Medulla oblongata (tissue), 1 donor: ENCODE data around the gene MDFI.
"Not testable (repeated sequence)": the region's sequence is repeated elsewhere in the genome, so short reads cannot be mapped to it uniquely, and the experiment has no call there.

ENCODE experiments used
- DNase-seq: peaks from one replicate; pipeline ENCODE4 v3.0.0-alpha.2; 2015; ENCODE audit errors: extremely low spot score

Gene MDFI

DNA sequence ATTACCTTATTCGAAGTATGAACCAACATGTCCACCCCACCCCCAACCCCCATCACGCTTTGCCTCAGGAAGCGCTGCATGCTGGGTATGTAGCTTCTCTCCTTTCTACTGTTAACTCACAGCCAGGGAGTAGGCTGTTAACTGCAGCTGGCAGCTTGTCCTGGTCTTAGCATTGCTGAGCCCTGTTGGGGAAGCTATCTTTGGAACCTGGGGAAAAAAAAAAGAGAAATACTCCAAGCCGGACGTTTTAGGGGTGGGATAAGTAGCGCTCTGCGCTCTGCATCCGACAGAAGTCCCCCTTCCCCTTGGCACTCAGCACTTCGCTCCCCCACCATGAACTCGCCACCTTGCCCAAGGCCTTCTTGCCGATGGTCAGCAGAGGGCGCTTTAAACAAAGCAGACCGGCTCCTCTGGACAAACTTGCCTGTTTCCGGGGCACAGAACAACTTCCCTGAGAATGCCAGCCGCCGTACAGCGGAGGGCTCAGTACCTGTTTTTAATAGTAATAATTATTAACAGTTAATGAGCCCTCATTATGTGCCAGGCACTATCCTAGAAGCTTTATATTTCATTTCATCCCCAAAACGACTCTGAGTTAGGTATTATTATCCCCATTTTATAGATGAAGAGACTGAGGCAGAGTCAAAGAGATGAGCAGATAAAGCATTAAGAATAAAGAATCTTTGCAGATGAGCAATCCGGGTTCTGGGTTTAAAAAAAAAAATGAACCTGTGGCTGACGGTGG, 35.2 kb upstream of the MDFI start:
- peak; percentile 92 for DNase-seq

DNA sequence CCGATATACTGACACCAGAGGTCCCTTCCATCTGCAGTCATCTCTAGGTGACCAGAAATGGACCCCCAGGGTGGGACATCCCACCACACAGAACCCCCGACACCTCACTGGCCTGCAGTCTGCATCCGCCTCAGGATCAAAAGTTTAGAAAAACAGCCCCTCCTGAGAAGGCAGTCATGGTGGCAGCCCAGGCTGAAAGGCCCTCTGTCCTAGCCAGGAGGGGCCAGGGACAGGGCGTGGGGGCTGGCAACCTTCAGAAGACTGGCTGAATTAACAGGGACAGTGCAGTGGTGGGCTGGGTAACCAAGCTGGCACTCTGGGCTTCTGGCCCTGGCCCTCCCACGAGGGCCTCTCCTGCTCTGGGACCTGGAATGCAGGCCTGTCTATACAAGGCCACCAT, 34.3 kb upstream of the MDFI start:
- DNase-seq = no peak

DNA sequence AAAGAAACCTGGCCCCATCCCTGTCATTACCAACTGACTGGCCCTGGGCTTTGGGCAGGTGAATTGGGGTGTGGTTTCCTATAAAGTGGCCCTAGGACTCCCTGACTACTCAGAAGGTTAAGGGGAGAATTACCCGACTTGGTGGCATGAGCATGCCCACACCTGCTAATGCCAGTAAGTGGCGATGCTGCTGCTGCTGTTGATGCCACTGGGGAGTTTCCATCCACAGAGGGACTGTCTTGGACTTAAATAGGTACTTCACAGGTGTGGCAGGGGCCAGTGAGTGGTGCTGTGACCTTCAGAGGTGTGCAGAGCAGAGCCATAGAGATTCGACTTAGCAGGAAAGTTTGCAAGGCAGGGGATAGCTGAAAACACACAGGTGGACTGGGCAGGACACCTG, 32.6 kb upstream of the MDFI start:
- no peak for DNase-seq

DNA sequence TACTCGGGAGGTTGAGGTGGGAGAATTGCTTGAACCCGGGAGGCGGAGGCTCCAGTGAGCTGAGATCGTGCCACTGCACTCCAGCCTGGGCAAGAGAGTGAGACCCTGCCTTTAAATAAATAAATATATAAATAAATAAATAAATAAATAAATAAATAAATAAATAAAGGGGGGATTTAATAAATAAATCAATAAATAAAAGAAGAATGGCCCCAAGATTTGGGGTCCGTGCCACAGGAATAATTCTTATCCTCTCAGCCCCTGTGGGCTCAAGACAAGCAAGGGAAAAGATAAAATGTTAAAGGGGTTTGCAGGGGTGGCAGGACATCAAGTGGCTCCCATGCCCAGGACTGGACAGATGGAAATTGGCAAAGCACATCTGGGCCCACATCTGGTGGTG, 31.2 kb upstream of the MDFI start:
- DNase-seq = no peak

GRCh38 chr6:41607736-41608135, 30.5 kb upstream of the MDFI start:
- DNase-seq = no peak

- no peak for DNase-seq
Observed at GRCh38 chr6:41608443-41609151, 29.7 kb upstream of the MDFI start.

DNA sequence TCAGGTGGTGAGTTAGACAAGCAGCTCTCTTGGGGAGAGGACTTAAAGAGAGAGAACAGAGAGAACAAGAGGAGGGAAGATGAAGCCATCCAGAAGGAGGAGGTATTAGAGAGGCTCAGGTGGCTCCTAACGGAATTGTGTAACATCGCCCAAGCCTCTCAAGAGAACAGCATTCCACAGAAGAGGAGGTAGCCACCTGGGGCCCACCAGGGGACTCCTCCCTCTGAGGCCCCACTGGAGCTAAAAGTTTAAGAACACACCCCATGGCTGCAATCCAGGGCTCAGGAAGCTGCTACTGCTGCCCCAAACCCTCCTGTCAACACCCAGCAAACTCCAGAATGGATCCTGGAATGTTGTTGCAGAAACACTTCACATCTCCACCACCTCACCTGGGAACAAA, 23.6 kb upstream of the MDFI start:
- no peak for DNase-seq

DNA sequence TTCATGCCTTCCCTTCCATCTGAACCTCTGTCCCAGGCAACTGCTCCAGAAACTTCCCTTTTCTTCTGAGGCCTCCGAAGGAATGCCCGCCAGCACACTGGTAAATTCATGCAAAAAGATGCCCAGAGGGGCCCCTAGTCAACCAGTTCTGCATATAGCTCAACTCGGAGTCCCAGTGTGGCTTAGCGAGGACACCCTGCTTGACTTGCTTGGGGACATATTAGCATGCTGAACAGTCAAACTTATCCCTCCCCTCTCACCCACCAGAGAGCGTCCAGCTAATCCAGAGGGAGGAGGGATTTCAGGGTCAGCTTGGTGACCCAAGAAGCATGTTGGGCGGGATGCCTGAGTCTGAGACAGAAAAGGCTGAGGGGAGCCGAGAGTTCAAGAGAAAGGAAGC, 23.0 kb upstream of the MDFI start:
- DNase-seq = no peak

DNA sequence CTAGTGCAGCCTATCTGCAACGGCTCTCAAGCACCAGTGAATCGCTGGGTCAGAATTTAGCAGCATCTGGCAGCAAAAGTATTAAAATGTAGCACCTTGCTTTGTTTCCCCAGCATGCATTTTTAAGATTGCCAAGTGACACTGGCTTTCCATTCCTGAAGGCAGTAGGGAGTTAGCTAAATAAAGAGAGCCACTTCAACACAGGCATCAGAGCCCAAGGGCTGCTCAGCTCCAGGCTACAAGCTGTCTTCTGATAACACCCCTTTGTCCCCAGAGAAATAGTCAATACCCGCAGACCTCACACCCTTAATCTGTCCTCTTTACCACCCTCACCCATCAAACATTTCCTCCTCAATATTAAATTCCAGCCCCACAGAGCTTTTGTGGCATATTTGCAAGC, 19.7 kb upstream of the MDFI start:
- no peak for DNase-seq

DNA sequence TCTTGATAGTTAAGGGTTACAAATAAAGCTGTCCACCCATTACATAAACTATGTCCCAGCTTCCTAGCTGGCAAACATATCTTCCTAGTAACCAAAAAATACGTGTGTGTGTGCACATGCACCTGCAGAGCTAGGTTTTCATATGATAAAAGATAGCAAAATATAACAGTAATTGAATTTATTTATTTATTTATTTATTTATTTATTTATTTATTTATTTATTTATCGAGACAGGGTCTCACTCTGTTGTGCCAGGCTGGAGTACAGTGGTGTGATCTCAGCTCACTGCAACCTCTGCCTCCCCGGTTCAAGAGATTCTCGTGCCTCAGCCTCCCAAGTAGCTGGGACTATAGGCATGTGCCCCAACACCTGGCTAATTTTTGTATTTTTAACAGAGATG, 19.1 kb upstream of the MDFI start:
- DNase-seq = not testable (repeated sequence)

DNA sequence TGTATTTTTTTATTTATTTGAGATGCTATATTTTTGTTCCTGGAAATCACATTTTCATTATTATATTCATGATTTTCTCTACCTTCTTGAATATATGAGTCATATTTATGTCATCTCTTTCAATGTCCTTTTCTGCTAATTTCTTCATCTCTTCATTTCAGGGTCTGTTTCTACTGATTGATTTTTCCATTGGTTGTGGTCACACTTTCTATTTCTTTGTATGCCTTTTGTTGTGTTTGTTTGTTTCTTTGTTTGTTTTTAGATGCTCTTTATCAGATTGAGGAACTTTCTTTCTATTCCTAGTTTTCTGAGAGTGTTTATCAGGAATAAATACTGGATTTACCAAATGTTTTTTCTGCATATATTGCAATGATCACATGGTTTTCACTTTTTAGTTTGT, 16.9 kb upstream of the MDFI start:
- no peak for DNase-seq

DNA sequence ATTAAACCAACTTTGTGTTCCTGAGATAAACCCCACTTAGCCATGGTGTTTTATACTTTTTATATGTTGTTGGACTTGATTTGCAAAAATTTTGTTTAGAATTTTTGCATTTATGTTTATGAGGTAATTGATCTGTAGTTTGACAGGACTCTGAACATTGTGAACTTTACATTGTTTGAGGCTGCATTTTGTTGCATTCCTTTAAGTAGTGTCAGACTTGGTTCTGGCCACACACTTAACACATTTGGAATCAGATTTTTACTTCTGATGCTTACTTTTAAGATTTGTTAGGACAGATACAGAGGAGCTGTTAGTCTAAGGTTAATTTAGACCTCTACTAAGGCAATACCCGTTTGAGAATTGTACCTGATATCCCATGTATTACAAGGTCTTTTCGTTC, 16.5 kb upstream of the MDFI start:
- DNase-seq = no peak

- no peak for DNase-seq
Observed at GRCh38 chr6:41622206-41622988, 15.9 kb upstream of the MDFI start.

- no peak for DNase-seq
Observed at GRCh38 chr6:41623330-41623729, 14.9 kb upstream of the MDFI start.

DNA sequence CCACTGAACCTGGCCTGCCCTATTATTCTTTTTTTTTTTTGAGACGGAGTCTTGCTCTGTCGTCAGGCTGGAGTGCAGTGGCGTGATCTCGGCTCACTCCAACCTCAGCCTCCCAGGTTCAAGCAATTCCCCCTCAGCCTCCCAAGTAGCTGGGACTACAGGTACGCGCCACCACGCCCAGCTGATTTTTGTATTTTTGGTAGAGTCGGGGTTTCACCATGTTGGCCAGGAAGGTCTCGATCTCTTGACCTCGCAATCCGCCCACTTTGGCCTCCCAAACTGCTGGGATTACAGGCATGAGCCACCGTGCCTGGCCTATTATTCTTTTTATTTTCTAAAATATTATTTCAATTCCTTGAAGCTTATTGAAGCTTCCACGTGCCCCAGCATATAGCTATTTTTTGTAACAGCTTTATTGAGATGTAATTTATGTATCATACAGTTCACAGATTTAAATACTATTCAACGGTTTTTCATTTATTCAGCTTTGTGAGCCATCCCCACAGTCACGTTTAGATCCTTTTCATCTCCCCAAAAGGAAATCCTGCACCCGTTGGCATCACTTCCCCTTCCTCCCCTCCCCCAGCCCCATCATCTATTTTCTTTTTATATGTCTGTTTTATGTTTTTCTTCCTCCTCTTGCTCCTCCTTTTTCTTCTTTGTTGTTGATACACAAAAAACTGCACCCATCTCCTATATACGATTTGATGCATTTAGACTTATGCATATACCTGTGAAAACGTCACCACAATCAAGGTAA, 13.5 kb upstream of the MDFI start:
- no peak for DNase-seq

DNA sequence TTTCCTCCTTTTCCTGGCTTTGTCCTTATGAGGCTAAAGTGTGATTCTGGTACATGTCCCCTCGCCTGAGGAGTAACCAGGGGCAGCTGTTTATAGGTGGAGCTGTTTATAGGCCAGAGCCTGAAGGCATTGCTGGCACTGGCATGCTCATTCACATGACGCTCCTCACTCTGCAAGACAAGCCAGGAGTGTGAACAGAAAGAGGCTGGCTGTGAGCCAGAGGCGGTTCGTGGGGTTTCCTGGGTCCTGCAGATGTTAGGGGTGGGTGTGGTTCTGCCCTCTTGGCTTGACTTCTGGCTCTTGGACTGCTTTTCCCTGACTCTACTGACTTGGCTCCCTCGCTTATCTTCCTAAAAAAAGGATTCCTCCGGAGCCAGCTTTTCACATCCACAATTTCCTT, 12.8 kb upstream of the MDFI start:
- no peak for DNase-seq

GRCh38 chr6:41626022-41626421, 12.2 kb upstream of the MDFI start:
- no peak for DNase-seq

- DNase-seq = no peak
Observed at GRCh38 chr6:41626917-41627316, 11.4 kb upstream of the MDFI start.

DNA sequence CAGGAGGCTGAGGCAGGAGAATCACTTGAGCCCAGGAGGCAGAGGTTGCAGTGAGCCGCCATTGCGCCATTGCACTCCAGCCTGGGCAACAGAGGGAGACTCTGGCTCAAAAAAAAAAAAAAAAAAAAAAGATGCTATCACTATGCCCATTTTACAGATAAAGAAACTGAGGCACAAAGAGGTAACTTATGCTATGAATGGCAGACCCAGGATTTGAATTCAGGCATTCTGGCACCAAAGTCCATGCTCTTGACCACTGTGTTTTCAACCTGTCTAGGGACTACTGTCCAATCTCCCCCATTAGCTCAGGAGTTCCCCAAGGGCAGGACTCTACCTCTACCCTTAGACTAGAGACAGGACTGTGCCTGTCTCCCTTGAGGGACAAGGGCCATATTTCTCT, 9.1 kb upstream of the MDFI start:
- no peak for DNase-seq

DNA sequence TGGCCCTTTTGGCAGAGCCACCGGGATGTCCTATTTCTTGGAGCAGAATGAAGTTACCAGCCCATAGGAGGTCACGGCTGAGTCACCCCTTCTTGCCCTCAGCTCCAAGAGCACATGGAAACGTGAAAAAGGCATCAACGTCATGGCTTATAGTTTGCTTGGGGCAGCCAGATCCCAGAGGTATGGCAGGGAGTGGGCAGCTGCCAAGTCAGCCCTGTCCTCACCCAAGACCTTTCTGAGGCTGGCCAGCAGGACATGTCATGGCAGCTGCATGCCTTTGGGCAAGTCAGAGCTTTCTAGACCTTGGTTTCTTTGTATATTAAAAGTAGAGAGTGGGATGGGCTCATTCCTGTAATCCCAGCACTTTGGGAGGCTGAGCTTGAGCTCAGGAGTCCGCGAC, 8.2 kb upstream of the MDFI start:
- no peak for DNase-seq

- DNase-seq = no peak
Observed at GRCh38 chr6:41630946-41631345, 7.3 kb upstream of the MDFI start.

DNA sequence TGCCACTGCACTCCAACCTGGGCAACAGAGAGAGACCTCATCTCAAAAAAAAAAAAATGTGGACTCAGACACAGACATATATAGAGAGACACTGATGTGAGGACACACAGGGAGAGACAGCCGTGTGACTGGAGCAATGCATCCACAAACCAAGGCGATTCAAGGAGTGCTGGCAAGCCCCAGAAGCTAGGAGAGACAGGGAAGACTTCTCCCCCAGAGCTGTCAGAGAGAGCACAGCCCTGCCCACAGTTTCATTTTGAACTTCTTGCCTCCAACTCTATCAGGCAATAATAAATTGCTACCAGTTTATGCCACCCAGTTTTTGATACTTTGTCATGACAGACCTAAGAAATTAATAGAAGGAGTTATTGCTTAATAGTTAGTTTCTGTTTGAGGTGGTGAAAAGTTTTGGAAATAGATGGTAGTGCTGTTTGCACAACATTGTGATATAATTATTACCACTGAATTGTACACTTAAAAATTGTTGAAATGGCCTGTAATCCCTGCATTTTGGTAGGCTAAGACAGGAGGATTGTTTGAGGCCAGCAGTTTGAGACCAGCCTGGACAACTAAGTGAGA, 5.1 kb upstream of the MDFI start:
- DNase-seq = no peak
